ENCODE measurements around the gene FMN2. TPM values are rescaled to one million over a fixed set of nuclear protein-coding genes. Genes with fewer than 3 reads are reported as not detected.

The FMN2 gene
- total RNA-seq, 4 donors from 2014 or later, result 0.11 to 0.89 TPM; not detected in 2

DNA sequence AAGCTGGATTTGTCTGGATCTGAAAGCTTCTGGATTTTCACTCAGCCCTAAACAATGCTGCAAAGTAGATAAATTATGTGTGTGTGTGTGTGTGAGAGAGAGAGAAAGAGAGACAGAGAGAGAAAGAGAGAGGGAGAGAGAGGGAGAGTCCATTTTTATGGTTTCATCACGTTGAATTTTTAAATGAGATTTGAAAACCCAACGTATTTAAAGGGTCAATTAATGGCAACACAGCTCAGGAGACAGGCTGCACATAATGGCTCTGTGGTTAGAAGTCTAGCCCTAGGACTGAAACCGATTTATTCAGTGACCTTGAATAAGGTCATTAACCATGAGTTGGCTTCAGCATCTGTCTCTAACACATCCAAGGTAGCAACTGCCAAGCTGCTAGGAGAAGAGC lies 35.3 kb upstream of the FMN2 start:
- Histone ChIP-seq H3K27me3 (no peaks in the 10 kb centered on the region), H3K27ac (no peak overlapping the region), H3K36me3 (no peaks in the 10 kb centered on the region), H3K4me1 (no peaks in the 10 kb centered on the region), H3K4me3 (no peak overlapping the region), H3K9me3 (no peaks in the 10 kb centered on the region)
- DNase-seq (ENCODE audit: low spot score in 2 of 2), result no peak
- WGBS, result 49% methylated on average over 3 of the region's 3 CpGs
- no peak for TF ChIP-seq EP300 (IDR thresholded peaks at IDR 0.05)
- no peak for TF ChIP-seq POLR2AphosphoS5 (IDR thresholded peaks at IDR 0.05)
- TF ChIP-seq CTCF (IDR thresholded peaks at IDR 0.05), result no peak
- TF ChIP-seq POLR2A (IDR thresholded peaks at IDR 0.05), result no peak

DNA sequence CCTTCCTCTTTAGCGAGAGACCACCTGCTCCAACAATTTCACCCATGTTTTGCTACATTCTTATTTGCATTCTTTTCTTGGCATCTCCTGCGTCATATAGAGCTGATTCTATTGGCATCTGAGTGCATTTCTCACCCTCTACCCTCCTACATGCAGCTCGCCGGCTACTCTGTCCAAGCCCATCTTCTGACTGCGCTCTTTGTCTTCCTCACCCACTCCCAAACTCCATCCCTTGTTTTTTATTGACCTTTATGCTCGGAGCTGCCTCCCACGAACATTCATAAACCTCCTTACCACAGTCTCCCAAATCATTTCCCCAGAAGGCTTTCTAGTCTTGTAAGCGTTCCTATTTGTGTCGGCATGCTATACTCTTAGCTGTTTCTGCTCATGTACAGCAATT lies 33.6 kb upstream of the FMN2 start:
- Histone ChIP-seq H3K4me3 (no peak overlapping the region), H3K36me3 (no peaks in the 10 kb centered on the region), H3K27ac (no peak overlapping the region), H3K27me3 (no peaks in the 10 kb centered on the region), H3K4me1 (no peaks in the 10 kb centered on the region), H3K9me3 (no peaks in the 10 kb centered on the region)
- 72% methylated on average over 9 of the region's 9 CpGs for WGBS
- DNase-seq (ENCODE audit: low spot score in 2 of 2), result no peak
- no peak for TF ChIP-seq EP300 (IDR thresholded peaks at IDR 0.05)
- no peak for TF ChIP-seq POLR2AphosphoS5 (IDR thresholded peaks at IDR 0.05)
- no peak for TF ChIP-seq CTCF (IDR thresholded peaks at IDR 0.05)
- no peak for TF ChIP-seq POLR2A (IDR thresholded peaks at IDR 0.05)

- H3K27ac ChIP-seq, result no peak overlapping the region
Observed at GRCh38 chr1:240068961-240069360, 22.7 kb upstream of the FMN2 start.

DNA sequence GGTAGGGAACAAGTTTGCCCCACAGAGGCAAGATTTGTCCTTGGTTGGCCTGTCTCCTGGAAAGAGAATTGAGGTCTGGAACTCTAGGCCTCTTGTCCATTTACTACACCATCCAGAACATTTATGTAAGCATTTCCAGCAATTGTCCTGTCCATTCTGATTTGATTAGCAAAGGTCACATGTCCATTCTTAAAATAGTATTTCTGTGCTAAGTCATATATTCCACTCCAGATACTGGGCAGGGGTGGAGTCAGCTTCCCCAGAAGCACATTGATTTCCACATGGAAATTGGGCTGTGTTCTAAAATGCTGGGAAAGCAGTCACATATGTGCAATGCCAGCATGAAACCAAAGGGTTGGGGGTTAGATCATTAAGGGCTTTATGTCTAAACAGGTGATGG lies 21.5 kb upstream of the FMN2 start:
- DNase-seq (ENCODE audit: low spot score in 2 of 2), result no peak
- no peak for TF ChIP-seq CTCF (IDR thresholded peaks at IDR 0.05)
- TF ChIP-seq POLR2A (IDR thresholded peaks at IDR 0.05), result no peak
- no peak for TF ChIP-seq POLR2AphosphoS5 (IDR thresholded peaks at IDR 0.05)
- no peak for TF ChIP-seq EP300 (IDR thresholded peaks at IDR 0.05)
- Histone ChIP-seq H3K36me3 (no peaks in the 10 kb centered on the region), H3K27me3 (no peaks in the 10 kb centered on the region), H3K4me1 (no peaks in the 10 kb centered on the region), H3K9me3 (no peaks in the 10 kb centered on the region), H3K4me3 (no peak overlapping the region), H3K27ac (no peak overlapping the region)

More at GRCh38 chr1:240068961-240069360, 22.7 kb upstream of the FMN2 start:
- DNase-seq (ENCODE audit: low spot score in 2 of 2), result no peak
- H3K36me3 ChIP-seq, result no peaks in the 10 kb centered on the region
- no peaks in the 10 kb centered on the region for H3K9me3 ChIP-seq
- no peaks in the 10 kb centered on the region for H3K4me1 ChIP-seq
- TF ChIP-seq POLR2A (IDR thresholded peaks at IDR 0.05) (no peak), EP300 (IDR thresholded peaks at IDR 0.05) (no peak), CTCF (IDR thresholded peaks at IDR 0.05) (no peak), POLR2AphosphoS5 (IDR thresholded peaks at IDR 0.05) (no peak)
- H3K4me3 ChIP-seq, result no peak overlapping the region
- no peaks in the 10 kb centered on the region for H3K27me3 ChIP-seq
- 89% methylated on average over 7 of the region's 7 CpGs for WGBS

DNA sequence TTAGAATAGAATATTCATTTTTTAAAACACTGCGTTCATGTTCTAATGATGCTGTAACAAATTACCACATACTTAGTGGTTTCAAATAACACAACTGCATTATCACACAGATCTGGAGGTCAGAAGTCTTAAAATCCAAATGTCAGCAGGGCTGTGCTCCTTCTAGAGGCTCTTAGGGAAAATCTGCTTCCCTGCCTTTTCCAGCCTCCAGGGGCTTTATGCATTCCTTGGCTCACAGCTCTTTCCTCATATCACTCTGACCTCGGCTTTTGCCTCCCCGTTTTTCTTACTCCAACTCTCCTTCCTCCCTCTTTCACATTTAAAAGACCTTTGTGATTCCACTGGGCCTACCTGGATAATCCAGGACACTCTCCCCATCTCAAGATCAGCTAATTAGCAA lies 18.6 kb upstream of the FMN2 start:
- WGBS, result 48% methylated on average over 3 of the region's 3 CpGs
- Histone ChIP-seq H3K27me3 (no peaks in the 10 kb centered on the region), H3K36me3 (no peaks in the 10 kb centered on the region), H3K9me3 (no peaks in the 10 kb centered on the region), H3K27ac (no peak overlapping the region), H3K4me3 (no peak overlapping the region), H3K4me1 (no peaks in the 10 kb centered on the region)
- DNase-seq (ENCODE audit: low spot score in 2 of 2), result no peak
- TF ChIP-seq POLR2A (IDR thresholded peaks at IDR 0.05) (no peak), POLR2AphosphoS5 (IDR thresholded peaks at IDR 0.05) (no peak), EP300 (IDR thresholded peaks at IDR 0.05) (no peak), CTCF (IDR thresholded peaks at IDR 0.05) (no peak)
